Mesodermal cell (in vitro differentiated cells): ENCODE results near the gene C19orf25.
"Not testable (repeated sequence)": the region's sequence is repeated elsewhere in the genome, so short reads cannot be mapped to it uniquely, and the experiment has no call there.

Source experiments
- H3K27ac ChIP-seq: 2 replicates; pipeline ENCODE4 v1.7.0; 2013; ENCODE audit warnings: mild to moderate bottlenecking, low read depth, low read length, moderate library complexity; ENCODE audit not compliant: severe bottlenecking
- H3K36me3 ChIP-seq: 2 replicates; pipeline ENCODE4 v1.7.1; 2013; ENCODE audit warnings: mild to moderate bottlenecking, low read length, moderate library complexity; ENCODE audit not compliant: control insufficient read depth, insufficient read depth
- H3K4me1 ChIP-seq: one replicate; pipeline ENCODE4 v1.7.1; 2013; ENCODE audit warnings: mild to moderate bottlenecking, low read length; ENCODE audit not compliant: insufficient read depth, control insufficient read depth, poor library complexity, severe bottlenecking
- H3K4me3 ChIP-seq: 2 replicates; pipeline ENCODE4 v1.7.0; 2013; ENCODE audit warnings: low read length, control low read depth, mild to moderate bottlenecking; ENCODE audit not compliant: insufficient read depth, poor library complexity, severe bottlenecking; ENCODE audit errors: extremely low read depth
- H3K9me3 ChIP-seq: 2 replicates; pipeline ENCODE4 v1.7.1; 2013; ENCODE audit warnings: mild to moderate bottlenecking, low read length, moderate library complexity; ENCODE audit not compliant: control insufficient read depth
- WGBS, 2 experiments: methylation state at CpG; one replicate each; pipeline ENCODE4 v1.1.5; 2013; ENCODE audit warnings: missing lambda C conversion rate in 2 of 2; ENCODE audit not compliant: insufficient coverage in 2 of 2; 5-methylcytosine and 5-hydroxymethylcytosine counted together

Gene C19orf25

GRCh38 chr19:1483979-1484428 is 5.0 kb upstream of the C19orf25 start:
- WGBS, 2 experiments: 88 to 96% methylated on average over 17 to 23 of the region's 23 CpGs
- no peaks in the 10 kb centered on the region for H3K36me3 ChIP-seq
- H3K9me3 ChIP-seq: no peaks in the 10 kb centered on the region
- H3K4me3 ChIP-seq: no peak overlapping the region
- H3K27ac ChIP-seq: no peak overlapping the region
- no peaks in the 10 kb centered on the region for H3K4me1 ChIP-seq

- no peak overlapping the region for H3K4me3 ChIP-seq
- no peaks in the 10 kb centered on the region for H3K4me1 ChIP-seq
- H3K27ac ChIP-seq: no peak overlapping the region
- H3K36me3 ChIP-seq: no peaks in the 10 kb centered on the region
- 94 to 96% methylated on average over 68 to 77 of the region's 77 CpGs for WGBS, 2 experiments
- no peaks in the 10 kb centered on the region for H3K9me3 ChIP-seq
Observed at GRCh38 chr19:1483131-1483978, 4.3 kb upstream of the C19orf25 start.

GRCh38 chr19:1482361-1483130 is 3.5 kb upstream of the C19orf25 start:
- H3K4me1 ChIP-seq: no peaks in the 10 kb centered on the region
- no peak overlapping the region for H3K4me3 ChIP-seq
- 89 to 91% methylated on average over 28 to 36 of the region's 37 CpGs for WGBS, 2 experiments
- peaks cover under 1% of the 10 kb centered on the region for H3K36me3 ChIP-seq
- H3K27ac ChIP-seq: no peak overlapping the region
- no peaks in the 10 kb centered on the region for H3K9me3 ChIP-seq

- no peaks in the 10 kb centered on the region for H3K4me1 ChIP-seq
- H3K36me3 ChIP-seq: peaks cover 6% of the 10 kb centered on the region
- no peak overlapping the region for H3K27ac ChIP-seq
- 91 to 95% methylated on average over 36 of the region's 36 CpGs for WGBS, 2 experiments
- H3K9me3 ChIP-seq: no peaks in the 10 kb centered on the region
- H3K4me3 ChIP-seq: no peak overlapping the region
Observed at GRCh38 chr19:1481893-1482360, 2.9 kb upstream of the C19orf25 start.

- H3K9me3 ChIP-seq: no peaks in the 10 kb centered on the region
- H3K4me1 ChIP-seq: no peaks in the 10 kb centered on the region
- H3K4me3 ChIP-seq: no peak overlapping the region
- H3K36me3 ChIP-seq: peaks cover 9% of the 10 kb centered on the region
- H3K27ac ChIP-seq: no peak overlapping the region
- 88 to 92% methylated on average over 20 to 21 of the region's 26 CpGs for WGBS, 2 experiments
Observed at GRCh38 chr19:1481224-1481892, 2.3 kb upstream of the C19orf25 start.

GRCh38 chr19:1477056-1477455 is 2.0 kb downstream of the C19orf25 start:
- WGBS, 2 experiments: 89 to 92% methylated on average over 6 of the region's 9 CpGs
- H3K27ac ChIP-seq, H3K9me3 ChIP-seq, H3K4me3 ChIP-seq, H3K4me1 ChIP-seq: not testable (repeated sequence)
- H3K36me3 ChIP-seq: peaks cover 24% of the 10 kb centered on the region

- Histone ChIP-seq H3K9me3 (no peaks in the 10 kb centered on the region), H3K36me3 (peaks cover 24% of the 10 kb centered on the region), H3K27ac (no peak overlapping the region), H3K4me3 (no peak overlapping the region), H3K4me1 (peaks cover 6% of the 10 kb centered on the region)
- WGBS, 2 experiments: 93 to 94% methylated on average over 28 to 31 of the region's 31 CpGs
Observed at GRCh38 chr19:1475751-1476437, 3.1 kb downstream of the C19orf25 start.

- no peak overlapping the region for H3K27ac ChIP-seq
- 92 to 94% methylated on average over 24 to 26 of the region's 26 CpGs for WGBS, 2 experiments
- no peaks in the 10 kb centered on the region for H3K9me3 ChIP-seq
- peaks cover 24% of the 10 kb centered on the region for H3K36me3 ChIP-seq
- peaks cover 10% of the 10 kb centered on the region for H3K4me1 ChIP-seq
- H3K4me3 ChIP-seq: no peak overlapping the region
Observed at GRCh38 chr19:1474765-1475351, 4.2 kb downstream of the C19orf25 start.

- 86 to 88% methylated on average over 30 to 31 of the region's 31 CpGs for WGBS, 2 experiments
- Histone ChIP-seq H3K4me3 (no peak overlapping the region), H3K4me1 (peaks cover 10% of the 10 kb centered on the region), H3K27ac (no peak overlapping the region), H3K9me3 (no peaks in the 10 kb centered on the region), H3K36me3 (peaks cover 24% of the 10 kb centered on the region)
Observed at GRCh38 chr19:1474011-1474764, 4.8 kb downstream of the C19orf25 start.
